H1 (cell line): ENCODE results near the gene SHROOM3. TPM values are rescaled to one million over a fixed set of nuclear protein-coding genes. Genes with fewer than 3 reads are reported as not detected.

Experiments used
- CTCF ChIA-PET: fragments of 300-600 bp; sonication (Branson Sonifier 250); formaldehyde crosslinking; loops from one replicate; lab custom pipeline; 2021; ENCODE audit not compliant: partially characterized antibody; lab: Charles Lee
- POLR2A ChIA-PET: fragments of 300-600 bp; sonication (Branson Sonifier 250); formaldehyde crosslinking; loops from one replicate; lab custom pipeline; 2021; ENCODE audit warnings: inconsistent platforms; ENCODE audit not compliant: partially characterized antibody; lab: Charles Lee
- DNase-seq, 2 experiments: peaks; one replicate each; pipeline versions ENCODE4 v3.0.0 to v3.0.0-alpha.2; 2010 to 2022; ENCODE audit warnings: low spot score in 2 of 2, low read depth in 1 of 2, mixed read lengths in 1 of 2
- FAIRE-seq: peaks from 2 replicates; lab custom pipeline; 2011; peaks lifted over from hg19 to GRCh38; lab: Jason Lieb, UNC
- H2AFZ ChIP-seq: 2 replicates; pipeline ENCODE4 v1.8.1; 2012; ENCODE audit warnings: low read length, inconsistent platforms
- H2AK5ac ChIP-seq: 2 replicates; pipeline ENCODE4 v1.6.1; 2013; ENCODE audit warnings: low read depth, low read length
- H2BK120ac ChIP-seq: replicated peaks from 2 replicates; pipeline ENCODE3; 2013; ENCODE audit warnings: low read depth, low read length, inconsistent platforms
- H2BK12ac ChIP-seq: 2 replicates; pipeline ENCODE4 v1.6.1; 2013; ENCODE audit warnings: low read depth, low read length
- H2BK15ac ChIP-seq: 2 replicates; pipeline ENCODE4 v1.6.1; 2013; ENCODE audit warnings: low read length
- H2BK20ac ChIP-seq: 2 replicates; pipeline ENCODE4 v1.6.1; 2013; ENCODE audit warnings: low read length
- H2BK5ac ChIP-seq: 2 replicates; pipeline ENCODE4 v1.6.1; 2013; ENCODE audit warnings: low read depth, low read length
- H3K14ac ChIP-seq: 2 replicates; pipeline ENCODE4 v1.6.1; 2013; ENCODE audit warnings: inconsistent platforms; ENCODE audit not compliant: insufficient read length
- H3K18ac ChIP-seq: 2 replicates; pipeline ENCODE4 v1.6.1; 2013; ENCODE audit warnings: low read length; ENCODE audit errors: extremely low read depth
- H3K23ac ChIP-seq: 2 replicates; pipeline ENCODE4 v1.6.1; 2013; ENCODE audit warnings: inconsistent platforms; ENCODE audit not compliant: insufficient read length
- H3K23me2 ChIP-seq: 2 replicates; pipeline ENCODE4 v1.6.1; 2013; ENCODE audit warnings: low read depth, low read length
- H3K27ac ChIP-seq: 2 replicates; pipeline ENCODE4 v1.6.1; 2011; ENCODE audit warnings: low read depth, low read length, inconsistent platforms
- H3K27me3 ChIP-seq, 4 experiments: replicated peaks in 1 of 4; 1 replicate in 1 of 4; 2 replicates in 3 of 4; pipeline versions ENCODE4 v1.6.1 to v1.8.1; 2011 to 2013; ENCODE audit warnings: low read length in 3 of 4, mild to moderate bottlenecking in 3 of 4, inconsistent platforms in 2 of 4, mixed read lengths in 2 of 4, moderate library complexity in 1 of 4; ENCODE audit not compliant: control insufficient read depth in 3 of 4, insufficient read depth in 3 of 4; ENCODE audit errors: extremely low read depth in 1 of 4
- H3K36me3 ChIP-seq, 4 experiments: 2 replicates each; pipeline versions ENCODE4 v1.6.1 to v1.8.1; 2011 to 2013; ENCODE audit warnings: mild to moderate bottlenecking in 4 of 4, low read length in 3 of 4, moderate library complexity in 2 of 4, control low read depth in 1 of 4, inconsistent platforms in 1 of 4; ENCODE audit not compliant: insufficient read depth in 4 of 4, control insufficient read depth in 2 of 4
- H3K4ac ChIP-seq: replicated peaks from 2 replicates; pipeline ENCODE3; 2013; ENCODE audit warnings: low read length, low read depth, mixed read lengths, inconsistent platforms; ENCODE audit not compliant: insufficient read length
- H3K4me1 ChIP-seq, 4 experiments: replicated peaks in 1 of 4; 1 replicate in 1 of 4; 2 replicates in 3 of 4; pipeline versions ENCODE4 v1.6.1 to v1.8.1; 2011 to 2013; ENCODE audit warnings: low read length in 3 of 4, inconsistent platforms in 2 of 4, mixed read lengths in 1 of 4; ENCODE audit not compliant: insufficient read depth in 4 of 4, control insufficient read depth in 3 of 4
- H3K4me2 ChIP-seq, 2 experiments: 2 replicates each; pipeline versions ENCODE4 v1.6.1 to v1.8.1; 2011 to 2013; ENCODE audit warnings: low read depth in 2 of 2, low read length in 2 of 2, control low read depth in 1 of 2, inconsistent platforms in 1 of 2, mild to moderate bottlenecking in 1 of 2; ENCODE audit not compliant: insufficient read depth in 1 of 2
- H3K4me3 ChIP-seq, 4 experiments: fragments of 200-600, 300-600 bp in 1 of 4; sonication (generic), shearing (Covaris generic), sonication (Bioruptor Twin) in 1 of 4; 2 replicates each; pipeline versions ENCODE4 v1.5.1 to v1.8.1; 2011 to 2016; ENCODE audit warnings: low read length in 4 of 4, low read depth in 3 of 4, control low read depth in 2 of 4, inconsistent platforms in 2 of 4, mild to moderate bottlenecking in 2 of 4, mixed read lengths in 1 of 4, moderate library complexity in 1 of 4; ENCODE audit not compliant: insufficient read depth in 2 of 4; ENCODE audit errors: extremely low read depth in 1 of 4
- H3K56ac ChIP-seq: replicated peaks from 2 replicates; pipeline ENCODE3; 2013; ENCODE audit warnings: low read depth, mild to moderate bottlenecking, mixed read lengths, low read length, inconsistent platforms; ENCODE audit not compliant: insufficient read length
- H3K79me1 ChIP-seq: 2 replicates; pipeline ENCODE4 v1.6.1; 2013; ENCODE audit warnings: low read depth, low read length, control low read depth
- H3K79me2 ChIP-seq, 2 experiments: 2 replicates each; pipeline versions ENCODE4 v1.6.1 to v1.8.1; 2012 to 2013; ENCODE audit warnings: low read length in 2 of 2, mild to moderate bottlenecking in 2 of 2, inconsistent platforms in 1 of 2; ENCODE audit not compliant: insufficient read depth in 2 of 2, control insufficient read depth in 1 of 2
- H3K9ac ChIP-seq, 4 experiments: replicated peaks in 1 of 4; 1 replicate in 1 of 4; 2 replicates in 3 of 4; pipeline versions ENCODE4 v1.6.1 to v1.8.1; 2011 to 2013; ENCODE audit warnings: low read depth in 3 of 4, low read length in 3 of 4, control low read depth in 2 of 4, mild to moderate bottlenecking in 2 of 4, moderate library complexity in 2 of 4, inconsistent platforms in 1 of 4; ENCODE audit errors: extremely low read depth in 1 of 4
- H3K9me3 ChIP-seq, 2 experiments: 2 replicates each; pipeline versions ENCODE4 v1.6.1 to v1.8.1; 2012 to 2013; ENCODE audit warnings: mild to moderate bottlenecking in 2 of 2, moderate library complexity in 2 of 2, control low read depth in 1 of 2, inconsistent platforms in 1 of 2, low read depth in 1 of 2, low read length in 1 of 2, mixed read lengths in 1 of 2; ENCODE audit not compliant: insufficient read depth in 2 of 2
- H4K20me1 ChIP-seq, 2 experiments: replicated peaks in 1 of 2; 2 replicates each; pipeline versions ENCODE3 to v1.8.1; 2011 to 2013; ENCODE audit warnings: inconsistent platforms in 2 of 2, low read length in 2 of 2, mild to moderate bottlenecking in 1 of 2; ENCODE audit not compliant: insufficient read depth in 2 of 2, control insufficient read depth in 1 of 2
- H4K5ac ChIP-seq: 2 replicates; pipeline ENCODE4 v1.6.1; 2013; ENCODE audit warnings: low read length, low read depth, mixed read lengths, inconsistent platforms; ENCODE audit not compliant: insufficient read length
- H4K8ac ChIP-seq: 2 replicates; pipeline ENCODE4 v1.8.0; 2013; ENCODE audit warnings: mild to moderate bottlenecking, moderate library complexity, low read length, inconsistent platforms; ENCODE audit not compliant: insufficient read depth; ENCODE audit errors: extremely low read depth
- H4K91ac ChIP-seq: replicated peaks from 2 replicates; pipeline ENCODE3; 2013; ENCODE audit warnings: low read length, mixed read lengths, inconsistent platforms; ENCODE audit not compliant: insufficient read length
- BRCA1 ChIP-seq: IDR thresholded peaks from 2 replicates; pipeline ENCODE4 v1.6.1; 2012; ENCODE audit warnings: low read depth, low read length, improper control_type of control experiment
- CTBP2 ChIP-seq: IDR thresholded peaks from 2 replicates; pipeline ENCODE4 v1.7.0; 2011; ENCODE audit warnings: borderline replicate concordance, mild to moderate bottlenecking, moderate library complexity, mixed read lengths, low read length; ENCODE audit not compliant: insufficient read depth, insufficient read length
- EGR1 ChIP-seq: IDR thresholded peaks from 2 replicates; pipeline ENCODE4 v1.6.1; 2011; ENCODE audit warnings: low read depth, low read length, borderline replicate concordance
- EP300 ChIP-seq, 2 experiments: IDR thresholded peaks; 1 replicate in 1 of 2; 2 replicates in 1 of 2; pipeline ENCODE4 v1.6.1; 2011 to 2012; ENCODE audit warnings: low read depth in 2 of 2, low read length in 2 of 2, mild to moderate bottlenecking in 2 of 2, borderline replicate concordance in 1 of 2, inconsistent platforms in 1 of 2, moderate library complexity in 1 of 2
- GTF2F1 ChIP-seq: IDR thresholded peaks from 2 replicates; pipeline ENCODE4 v1.6.1; 2012; ENCODE audit warnings: low read depth, low read length, improper control_type of control experiment, borderline replicate concordance
- NRF1 ChIP-seq: IDR thresholded peaks from 2 replicates; pipeline ENCODE4 v1.6.1; 2011; ENCODE audit warnings: mild to moderate bottlenecking, low read depth, low read length, improper control_type of control experiment
- PHF8 ChIP-seq: fragments of 200-600 bp; sonication (generic); conservative IDR thresholded peaks from 2 replicates; pipeline ENCODE4 v1.7.1; 2012; ENCODE audit warnings: low read depth, mild to moderate bottlenecking, inconsistent platforms, low read length, moderate library complexity
- RFX5 ChIP-seq: IDR thresholded peaks from 2 replicates; pipeline ENCODE4 v1.6.1; 2011; ENCODE audit warnings: low read depth, low read length, improper control_type of control experiment, borderline replicate concordance
- SIRT6 ChIP-seq: IDR thresholded peaks from one replicate; pipeline ENCODE4 v1.7.1; 2012; ENCODE audit warnings: low read length, inconsistent platforms
- USF2 ChIP-seq: IDR thresholded peaks from 2 replicates; pipeline ENCODE4 v1.6.1; 2011; ENCODE audit warnings: low read length, improper control_type of control experiment
- WGBS, 2 experiments: shearing (Covaris generic) in 1 of 2; methylation state at CpG; one replicate each; pipeline versions ENCODE4 v1.1.6 to v1.1.7; 2013 to 2015; ENCODE audit warnings: low lambda C conversion rate in 2 of 2, mixed read lengths in 2 of 2, inconsistent platforms in 1 of 2, low coverage in 1 of 2, missing lambda C conversion rate in 1 of 2; ENCODE audit not compliant: insufficient replicate concordance in 2 of 2, insufficient coverage in 1 of 2, insufficient read length in 1 of 2; ENCODE audit errors: extremely low coverage in 1 of 2, missing lambda C conversion rate in 1 of 2; 5-methylcytosine and 5-hydroxymethylcytosine counted together
- polyA plus RNA-seq, 7 experiments: library from polyadenylated mRNA; depleted of rRNA in 3 of 7; stranded (reverse) in 5 of 7; unstranded in 2 of 7; fragments of >200 nt in 5 of 7; fragments of 200-250 nt in 2 of 7; gene quantifications; 1 replicate in 5 of 7; 2 replicates in 1 of 7; 4 replicates in 1 of 7; pipeline versions ENCODE4 v1.2.1 to v1.2.3, GENCODE V29; 2011 to 2013; ENCODE audit warnings: missing spikeins in 2 of 7, mixed read lengths in 2 of 7
- total RNA-seq: library from RNA; stranded (reverse); fragmentation: NEBNext Ultra II Directional; extraction: Animal tissue kit (Norgen Biotek cat#: 25700); gene quantifications from 2 replicates; pipeline ENCODE4 v1.2.1, GENCODE V29; 2021
- TF ChIP-seq, protein P1 (sequence below): IDR thresholded peaks from 2 replicates; pipeline ENCODE4 v1.6.1; 2012; ENCODE audit warnings: low read length, inconsistent platforms

SHROOM3 gene
- total and polyA plus RNA-seq, 2 of the 8 experiments (the other 6 are each of a cell fraction or from before 2014, with no cell fraction given), result 15.8 to 34.0 TPM

- Histone ChIP-seq H2BK5ac (no peak overlapping the region), H3K4me1 (peaks cover 0 to 4% (median 0%) of the 10 kb centered on the region in 4 experiments; a peak in 2 of 7 replicates), H3K36me3 (no peaks in the 10 kb centered on the region), H4K20me1 (no peaks in the 10 kb centered on the region), H3K23ac (no peak overlapping the region), H2AK5ac (no peak overlapping the region), H3K23me2 (no peaks in the 10 kb centered on the region), H3K56ac (no peak overlapping the region), H3K4ac (no peak overlapping the region), H4K91ac (no peak overlapping the region), H2BK15ac (no peak overlapping the region), H3K27me3 (no peaks in the 10 kb centered on the region), H3K18ac (no peak overlapping the region), H2BK12ac (no peak overlapping the region), H3K27ac (no peak overlapping the region), H3K9me3 (peaks cover 3 to 5% of the 10 kb centered on the region in 2 experiments; a peak in 1 of 4 replicates), H4K8ac (no peak overlapping the region), H2AFZ (no peak overlapping the region), H3K9ac (no peak overlapping the region), H3K4me3 (no peak overlapping the region), H3K79me1 (no peaks in the 10 kb centered on the region), H3K79me2 (no peaks in the 10 kb centered on the region), H2BK20ac (no peak overlapping the region), H3K4me2 (no peak overlapping the region), H4K5ac (no peak overlapping the region), H2BK120ac (no peak overlapping the region), H3K14ac (no peak overlapping the region)
- CTCF ChIA-PET, result interaction anchor here (0.9 to 1.4 kb wide), 4 partner anchors 11 to 390 kb away, joined by 3 to 4 read pairs (median 4); no protein-coding TSS in a partner anchor
- FAIRE-seq (no peak), DNase-seq (no peak)
- WGBS, 2 experiments, result 88% methylated on average over 4 of the region's 4 CpGs; no CpG with 5 or more reads in 1 of the 2 experiments
- POLR2A ChIA-PET, result interaction anchor here (2.0 kb wide), 1 partner anchor 11 kb away, joined by 7 read pairs; no protein-coding TSS in a partner anchor
- no peak for TF ChIP-seq SIRT6
- TF ChIP-seq RFX5, result no peak
- no peak for TF ChIP-seq CTBP2
- no peak for TF ChIP-seq BRCA1
- TF ChIP-seq EGR1, result no peak
- no peak for TF ChIP-seq PHF8
- no peak for TF ChIP-seq NRF1
- no peak for TF ChIP-seq GTF2F1
- TF ChIP-seq, protein P1, sequence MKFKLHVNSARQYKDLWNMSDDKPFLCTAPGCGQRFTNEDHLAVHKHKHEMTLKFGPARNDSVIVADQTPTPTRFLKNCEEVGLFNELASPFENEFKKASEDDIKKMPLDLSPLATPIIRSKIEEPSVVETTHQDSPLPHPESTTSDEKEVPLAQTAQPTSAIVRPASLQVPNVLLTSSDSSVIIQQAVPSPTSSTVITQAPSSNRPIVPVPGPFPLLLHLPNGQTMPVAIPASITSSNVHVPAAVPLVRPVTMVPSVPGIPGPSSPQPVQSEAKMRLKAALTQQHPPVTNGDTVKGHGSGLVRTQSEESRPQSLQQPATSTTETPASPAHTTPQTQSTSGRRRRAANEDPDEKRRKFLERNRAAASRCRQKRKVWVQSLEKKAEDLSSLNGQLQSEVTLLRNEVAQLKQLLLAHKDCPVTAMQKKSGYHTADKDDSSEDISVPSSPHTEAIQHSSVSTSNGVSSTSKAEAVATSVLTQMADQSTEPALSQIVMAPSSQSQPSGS, result no peak
- no peak for TF ChIP-seq USF2
- no peak for TF ChIP-seq EP300 (IDR thresholded peaks at IDR 0.05; ENCODE audit: borderline replicate concordance in 1 of 2, low read depth in 2 of 2, low read length in 2 of 2)
These were observed 378.0 kb downstream of the SHROOM3 start for GRCh38 chr4:76813070-76813469.
